Stimulated activated CD8-positive, alpha-beta memory T cell treated with anti-CD3 and anti-CD28 coated beads, Interleukin-7, amount 100 ng/mL, for 48 hours (primary cell): ENCODE results near the gene KNDC1.
"Not testable (repeated sequence)": the region's sequence is repeated elsewhere in the genome, so short reads cannot be mapped to it uniquely, and the experiment has no call there.

Experiments used
- DNase-seq, 2 donors: peaks; one replicate each; pipeline ENCODE4 v3.0.0-alpha.2; 2020; ENCODE audit warnings: low read depth in 1 of 2; ENCODE audit errors: extremely low read depth in 1 of 2

The KNDC1 gene

DNA sequence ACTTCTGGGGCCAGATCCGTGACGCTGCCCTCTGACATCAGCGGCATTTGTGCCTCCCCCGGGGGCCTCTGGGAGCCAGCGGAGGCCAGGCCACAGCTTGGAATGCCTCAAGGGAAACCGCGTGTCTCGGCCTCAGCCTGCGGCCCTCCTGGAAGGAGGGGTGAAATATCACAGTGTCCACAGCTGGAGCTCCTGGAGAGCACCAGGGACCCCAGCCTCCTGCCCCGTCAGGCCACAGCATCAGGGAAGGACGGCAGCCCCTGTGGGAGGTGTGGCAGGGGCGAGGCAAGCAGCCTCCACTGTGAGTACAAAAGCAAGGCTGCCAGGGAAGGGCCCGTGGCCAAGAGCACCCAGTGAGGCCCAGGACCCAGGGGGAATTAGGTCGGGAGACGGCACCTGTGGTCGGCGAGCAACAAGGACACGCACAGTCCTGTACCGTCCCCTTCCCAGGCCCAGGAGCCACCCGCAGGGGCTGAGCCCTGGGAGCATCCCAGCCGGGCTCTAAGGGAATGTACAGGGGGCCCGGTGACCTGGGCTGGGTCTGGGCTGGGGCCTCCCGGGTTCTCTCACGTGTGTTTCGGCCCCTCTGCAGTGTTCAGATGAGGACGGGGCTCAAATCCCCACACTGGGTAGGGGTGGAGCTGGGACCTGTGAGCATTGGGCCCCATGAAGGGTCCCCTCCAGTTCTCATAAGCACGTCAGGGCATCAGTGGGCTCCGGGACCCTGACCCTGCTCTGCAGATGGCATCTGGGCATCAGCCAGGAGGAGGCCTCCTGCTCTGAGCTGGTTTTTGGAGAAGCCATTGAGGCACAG lies 18.7 kb upstream of the KNDC1 start:
- DNase-seq = no peak

DNA sequence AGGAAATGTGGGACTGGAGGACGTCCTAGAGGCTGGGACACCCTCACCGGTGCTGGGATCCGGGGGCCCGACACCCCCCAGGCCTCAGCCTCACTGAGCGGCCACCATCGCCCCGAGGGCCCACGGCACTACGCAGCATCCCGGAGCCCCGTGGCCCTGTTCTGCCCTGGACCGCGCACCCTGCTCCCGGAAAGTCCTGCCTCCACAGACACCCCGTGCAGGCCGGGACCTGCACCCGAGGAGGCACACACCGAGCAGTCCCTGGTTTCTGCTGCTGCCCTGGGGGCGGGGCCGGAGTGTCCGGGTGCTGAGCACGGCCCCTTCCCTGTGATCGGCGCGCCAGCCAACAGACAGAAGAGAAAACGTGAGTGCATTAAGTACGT lies 18.1 kb upstream of the KNDC1 start:
- no peak for DNase-seq

DNA sequence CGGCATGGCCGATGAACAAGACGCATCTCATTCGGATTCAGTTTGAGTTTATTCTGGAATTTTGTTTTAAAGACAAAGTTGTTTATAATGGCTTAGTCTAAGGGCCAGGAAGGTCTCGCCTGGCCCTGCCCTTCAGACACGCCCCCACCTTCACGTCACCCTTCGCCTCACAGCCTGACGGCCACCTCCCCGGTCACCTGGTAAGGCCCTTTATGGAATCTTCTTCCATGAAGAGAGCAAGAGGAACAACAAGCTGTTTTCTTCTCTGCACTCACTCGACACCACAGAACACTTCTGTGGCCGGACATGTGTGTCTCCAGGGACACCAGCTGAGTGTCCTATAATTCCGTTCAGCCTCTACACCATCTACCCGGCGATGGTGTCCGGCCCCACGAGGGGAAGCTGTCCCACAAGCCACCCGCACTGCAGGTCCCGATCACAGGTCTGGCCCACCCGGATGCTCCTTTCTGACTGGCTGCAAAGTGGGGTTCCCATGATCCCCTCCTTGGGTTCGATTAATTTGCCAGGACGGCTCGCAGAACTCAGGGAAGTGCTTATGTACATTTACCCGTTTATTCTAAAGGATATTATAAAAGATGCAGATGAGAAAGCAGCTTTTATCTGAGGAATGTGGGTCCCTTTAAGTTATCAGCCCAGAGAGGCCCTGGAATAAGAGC lies 17.4 kb upstream of the KNDC1 start:
- no peak for DNase-seq

DNA sequence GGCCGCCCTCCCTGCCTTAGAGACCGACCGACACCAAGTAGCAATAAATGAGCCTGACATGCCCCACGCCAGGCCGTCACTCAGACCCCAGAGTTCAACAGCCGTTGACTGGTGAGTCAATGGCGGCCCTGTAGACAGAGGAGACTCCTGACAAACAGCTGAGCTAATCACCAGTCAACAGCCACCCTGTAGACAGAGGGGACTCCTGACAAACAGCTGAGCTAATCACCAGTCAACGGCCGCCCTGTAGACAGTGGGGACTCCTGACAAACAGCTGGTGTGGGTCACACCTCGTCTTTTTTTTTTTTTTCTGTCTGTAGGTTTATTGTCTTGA lies 16.9 kb upstream of the KNDC1 start:
- no peak for DNase-seq

DNA sequence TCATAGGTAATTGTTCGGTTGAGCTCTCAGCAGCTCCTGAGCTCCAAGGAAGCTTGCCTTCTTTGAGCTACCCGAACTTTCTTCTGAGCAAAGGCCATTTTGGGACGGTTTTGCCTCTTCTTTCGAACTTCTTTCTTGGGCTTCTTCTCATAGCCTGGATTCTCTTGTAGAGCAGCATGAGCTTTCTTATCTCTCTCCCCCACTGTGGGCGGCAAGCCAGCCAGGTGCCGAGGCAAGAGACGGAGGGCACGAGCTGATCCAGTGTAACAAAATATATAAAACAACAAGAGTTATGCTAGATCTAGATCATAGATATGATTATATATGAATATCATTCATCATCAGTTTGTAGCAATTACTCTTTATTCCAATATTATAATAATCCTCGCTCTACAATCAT lies 16.5 kb upstream of the KNDC1 start:
- no peak for DNase-seq

DNA sequence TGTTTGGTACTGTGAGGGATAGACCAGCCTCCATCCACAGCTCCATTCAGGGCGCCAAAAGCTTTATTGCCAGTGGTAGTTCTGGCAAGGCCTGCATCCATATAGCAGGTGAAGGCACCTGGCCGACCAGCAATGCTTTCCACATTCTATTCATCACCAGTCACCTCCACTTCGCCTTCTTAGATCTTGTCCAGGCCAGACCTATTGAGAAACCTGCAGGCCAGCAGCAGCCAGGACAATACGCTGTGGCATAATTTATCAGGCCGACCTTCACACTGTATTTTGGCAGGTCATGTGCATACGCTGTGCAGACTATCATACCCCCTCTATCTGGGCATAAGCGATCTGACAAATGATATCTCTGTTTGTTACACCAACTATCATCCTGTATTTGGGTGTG lies 15.2 kb upstream of the KNDC1 start:
- no peak for DNase-seq

DNA sequence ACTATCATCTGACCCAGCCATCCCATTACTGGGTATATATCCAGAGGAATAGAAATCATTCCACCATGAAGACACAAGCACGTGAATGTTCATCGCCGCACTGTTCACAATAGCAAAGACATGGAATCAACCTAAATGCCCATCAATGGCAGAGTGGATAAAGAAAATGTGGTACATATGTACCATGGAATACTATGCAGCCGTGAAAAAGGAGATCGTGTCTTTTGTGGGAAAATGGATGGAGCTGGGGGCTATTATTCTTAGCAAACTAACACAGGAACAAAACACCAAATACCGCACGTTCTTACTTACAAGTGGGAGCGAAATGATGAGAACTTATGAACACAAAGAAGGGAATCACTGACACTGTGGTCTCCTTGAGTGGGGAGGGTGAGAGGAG lies 9.8 kb upstream of the KNDC1 start:
- DNase-seq = no peak

DNA sequence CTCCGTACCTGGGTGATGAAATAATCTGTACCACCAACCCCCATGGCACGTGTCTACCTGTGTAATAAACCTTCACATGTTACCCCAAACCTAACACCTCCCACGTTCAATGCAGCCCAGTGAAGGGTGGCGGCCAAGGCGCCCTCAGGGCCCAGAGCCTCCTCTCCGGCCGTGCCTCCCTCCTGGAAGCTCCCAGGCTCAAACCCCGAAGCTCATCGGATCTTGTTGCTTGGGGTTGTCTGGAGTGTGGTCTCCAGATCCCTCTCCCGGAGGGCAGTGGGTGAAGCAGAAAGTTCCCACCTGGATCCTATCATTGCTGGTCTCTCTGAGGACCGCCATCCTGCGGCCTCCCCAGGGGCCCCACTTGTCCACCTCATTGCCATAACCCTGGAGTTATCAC lies 9.4 kb upstream of the KNDC1 start:
- DNase-seq = no peak

DNA sequence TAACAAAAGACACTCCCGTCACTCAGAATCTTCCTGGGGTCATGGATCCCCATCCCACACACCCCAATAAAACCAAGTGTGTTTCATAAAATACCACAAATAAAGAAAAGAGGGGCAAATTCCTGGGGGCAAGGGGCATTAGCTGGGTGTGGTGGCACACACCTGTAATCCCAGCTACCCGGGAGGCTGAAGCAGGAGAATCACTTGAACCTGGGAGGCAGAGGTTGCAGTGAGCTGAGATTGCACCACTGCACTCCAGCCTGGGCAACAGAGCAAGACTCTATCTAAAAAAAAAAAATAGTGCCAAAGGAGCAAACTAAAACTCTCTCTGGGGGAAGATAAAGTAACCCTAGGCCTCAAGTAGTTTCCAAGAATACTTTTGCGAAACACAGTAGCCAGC lies 8.9 kb upstream of the KNDC1 start:
- DNase-seq = not testable (repeated sequence)

DNA sequence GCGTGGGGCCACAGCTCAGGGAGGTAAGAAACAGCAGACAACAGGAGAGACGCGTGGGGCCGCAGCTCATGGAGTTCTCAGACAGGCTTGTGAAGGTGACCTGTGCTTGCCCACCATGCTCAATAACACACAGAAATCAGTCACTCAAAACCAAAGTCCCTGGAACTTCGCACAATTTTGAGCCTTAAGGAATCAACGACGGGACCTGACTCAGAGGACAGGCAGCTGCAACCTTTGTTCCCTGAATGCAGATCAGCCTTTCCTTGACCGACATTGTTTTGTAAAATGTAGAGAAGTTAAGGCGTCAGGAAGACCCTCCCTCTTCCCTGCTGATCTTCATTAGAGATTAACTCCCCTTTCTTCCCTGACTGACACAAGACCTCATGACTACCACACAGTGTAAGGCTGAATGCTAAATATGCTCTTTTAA lies 8.5 kb upstream of the KNDC1 start:
- DNase-seq = no peak

DNA sequence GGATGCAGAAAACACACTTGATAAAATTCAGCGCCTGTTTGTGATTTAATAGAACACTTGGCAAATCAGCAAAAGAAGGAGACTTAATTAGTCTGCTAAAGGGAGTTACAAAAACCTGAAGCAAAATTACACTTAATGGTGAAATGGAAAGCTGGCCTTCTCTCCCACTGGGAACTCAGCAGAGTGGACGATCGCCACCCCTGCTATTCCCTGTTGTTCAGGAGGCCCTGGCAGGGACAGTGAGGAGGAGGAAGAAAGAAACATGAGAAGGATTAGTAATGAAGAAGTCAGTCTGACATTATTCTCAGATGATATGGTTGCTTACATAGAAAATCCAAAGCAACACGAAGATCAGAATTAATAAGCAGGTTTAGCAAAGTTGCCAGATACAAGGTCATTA lies 5.6 kb upstream of the KNDC1 start:
- DNase-seq = no peak

DNA sequence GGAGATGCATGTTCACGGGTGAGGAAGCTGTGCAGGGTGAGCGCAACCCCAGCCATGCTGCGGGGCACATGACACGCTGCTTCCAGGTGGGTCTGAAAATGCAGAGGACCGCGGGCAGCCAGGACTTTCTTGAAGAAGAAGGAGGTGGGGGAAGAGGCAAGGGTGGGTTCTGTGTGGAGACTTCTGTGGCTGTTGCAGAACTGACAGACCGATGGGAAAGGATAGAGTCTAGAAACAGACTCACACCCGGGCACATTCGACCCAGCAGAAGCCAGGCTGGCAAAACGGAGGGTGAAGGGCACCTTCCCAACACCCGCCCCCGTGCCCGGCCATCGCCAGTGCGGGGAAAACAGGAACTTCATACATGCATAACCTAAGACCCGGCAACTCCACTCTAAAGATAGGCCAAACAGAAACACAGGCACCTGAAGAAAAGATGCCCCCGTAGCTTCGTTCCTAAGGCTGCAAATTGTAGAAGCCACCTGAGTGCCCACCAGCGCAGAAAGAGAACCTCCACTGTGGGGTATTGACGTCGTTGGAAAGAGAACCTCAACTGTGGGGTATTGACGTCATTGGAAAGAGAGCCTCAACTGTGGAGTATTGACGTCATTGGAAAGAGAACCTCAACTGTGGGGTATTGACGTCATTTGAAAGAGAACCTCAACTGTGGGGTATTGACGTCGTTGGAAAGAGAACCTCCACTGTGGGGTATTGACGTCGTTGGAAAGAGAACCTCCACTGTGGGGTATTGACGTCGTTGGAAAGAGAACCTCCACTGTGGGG lies 4.8 kb upstream of the KNDC1 start:
- no peak for DNase-seq

DNA sequence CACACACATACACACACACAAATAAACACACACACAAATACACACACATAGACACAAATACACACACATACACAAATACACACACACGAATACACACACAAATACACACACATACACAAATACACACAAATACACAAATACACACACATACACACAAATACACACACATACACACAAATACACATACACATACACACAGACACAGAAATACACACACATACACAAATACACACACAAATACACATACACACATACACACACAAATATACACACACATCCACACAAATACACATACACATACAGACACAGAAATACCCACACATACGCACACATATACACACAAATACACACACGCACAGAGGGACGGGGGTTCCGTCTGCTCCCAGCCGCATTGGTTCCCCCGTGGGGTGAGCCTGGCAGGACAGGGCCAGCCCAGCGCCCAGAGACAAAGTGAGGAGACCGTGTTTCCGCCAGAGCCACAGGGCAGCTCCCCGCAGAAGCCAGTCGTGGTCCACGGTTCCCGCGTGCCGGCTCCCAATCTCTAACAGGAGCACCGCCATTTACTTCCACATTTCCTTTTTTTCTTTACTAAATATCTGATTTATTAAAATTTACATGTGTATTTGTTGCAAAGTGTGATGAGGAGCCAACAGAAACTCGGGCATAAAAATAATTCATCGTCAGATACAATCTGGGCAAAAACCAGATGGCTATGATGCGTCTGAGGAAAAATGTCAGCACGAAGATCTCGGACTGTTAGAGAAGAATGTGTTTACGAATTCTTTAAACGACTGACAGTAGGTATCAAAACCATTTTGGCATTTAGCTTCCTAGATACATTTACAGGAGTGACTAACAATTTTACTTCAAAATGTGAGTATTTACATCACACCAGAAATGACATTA lies 3.1 kb upstream of the KNDC1 start:
- no peak for DNase-seq

DNA sequence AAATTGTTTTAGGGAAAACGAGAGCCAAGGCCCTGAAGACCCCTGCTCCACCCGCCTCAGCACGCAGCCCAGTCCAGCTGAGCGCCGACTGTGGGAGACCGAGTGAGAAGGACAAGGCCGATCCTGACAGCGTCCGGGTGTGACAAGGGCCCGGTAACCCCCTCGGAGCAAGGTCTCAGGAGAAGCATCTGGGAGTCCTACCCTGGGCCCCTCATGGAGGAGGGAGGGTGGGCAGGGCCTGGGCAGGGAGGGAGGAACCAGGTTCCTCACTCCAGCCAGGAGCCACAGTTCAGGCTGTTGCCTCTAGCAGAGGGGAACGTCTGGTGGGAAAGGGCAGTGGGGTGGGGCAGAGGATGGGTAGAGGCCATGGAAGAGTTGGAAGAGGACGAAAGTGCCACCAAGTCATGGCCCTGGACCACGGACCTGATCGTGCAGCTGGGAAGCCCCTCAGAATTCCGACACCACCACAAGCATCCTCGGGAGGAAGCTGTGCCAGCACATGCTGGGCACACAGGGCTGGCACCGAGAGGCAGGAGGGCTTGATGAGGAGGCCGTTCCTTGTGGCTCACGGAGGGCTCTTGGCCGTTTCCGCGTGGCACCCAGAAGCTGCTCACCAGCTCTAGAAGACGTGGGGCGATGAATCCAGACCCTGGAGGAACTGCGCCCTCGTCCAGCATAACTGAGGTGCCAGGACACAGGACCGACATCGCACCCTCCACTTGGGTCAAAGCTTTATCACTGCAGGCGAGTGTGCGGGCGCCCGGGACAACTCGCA lies 2.2 kb upstream of the KNDC1 start:
- DNase-seq = no peak

DNA sequence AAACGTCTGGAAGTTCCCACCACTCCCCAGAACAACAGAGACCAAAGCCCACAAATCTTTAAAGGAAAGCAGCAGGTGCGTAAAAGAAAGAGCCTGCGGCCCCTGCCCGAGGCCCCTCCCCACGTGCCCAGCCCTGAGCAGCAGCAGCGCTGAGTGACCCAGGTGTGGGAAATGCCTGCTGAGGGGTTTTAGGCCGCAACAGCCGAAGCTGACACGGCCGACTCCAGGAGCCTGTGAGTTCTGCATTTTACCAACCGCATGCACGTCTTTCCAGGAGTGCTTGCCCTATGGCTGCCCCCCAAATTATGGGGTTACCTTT lies 1.6 kb upstream of the KNDC1 start:
- no peak for DNase-seq

DNA sequence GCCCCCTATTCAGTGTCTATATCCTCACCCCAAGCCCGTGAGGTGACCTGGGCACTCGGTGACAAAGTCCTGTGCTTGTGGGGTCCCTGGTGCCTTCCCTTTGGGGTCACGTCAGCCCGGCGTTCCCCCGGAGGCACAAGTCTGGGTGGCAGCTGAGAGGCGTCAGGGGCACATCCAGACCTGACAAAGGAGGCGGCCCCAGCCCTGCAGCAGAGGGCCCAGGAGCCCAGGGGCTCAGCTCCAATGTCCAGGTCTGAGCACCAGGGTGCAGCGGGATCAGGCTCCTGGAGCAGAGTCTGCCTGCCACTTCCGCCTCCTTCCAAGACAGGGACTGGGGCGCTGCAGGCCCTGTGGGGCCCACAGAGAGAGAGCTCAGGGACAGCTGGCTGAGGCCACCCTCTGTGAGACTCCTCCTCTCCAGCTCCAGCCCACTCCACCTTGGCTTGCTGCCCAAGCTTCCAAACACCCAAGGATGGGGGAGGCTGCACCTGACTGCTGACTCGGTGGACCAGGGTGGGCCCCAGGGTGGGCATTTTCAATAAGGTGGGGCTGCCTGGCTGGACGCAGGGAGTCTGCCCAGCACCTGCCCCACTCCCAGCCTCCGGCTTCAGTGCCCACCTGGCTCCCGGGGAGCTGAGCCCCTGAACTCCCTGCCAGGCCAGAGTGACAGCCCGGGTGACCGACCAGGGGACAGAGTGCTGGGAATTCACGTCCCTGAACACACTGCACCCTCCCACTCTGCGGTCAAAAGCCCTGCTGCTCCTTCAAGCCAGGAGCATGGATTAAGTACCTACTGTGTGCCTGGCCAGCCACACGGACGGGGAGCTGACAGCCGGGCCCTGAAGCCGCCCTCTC lies 1.0 kb upstream of the KNDC1 start:
- DNase-seq = no peak

DNA sequence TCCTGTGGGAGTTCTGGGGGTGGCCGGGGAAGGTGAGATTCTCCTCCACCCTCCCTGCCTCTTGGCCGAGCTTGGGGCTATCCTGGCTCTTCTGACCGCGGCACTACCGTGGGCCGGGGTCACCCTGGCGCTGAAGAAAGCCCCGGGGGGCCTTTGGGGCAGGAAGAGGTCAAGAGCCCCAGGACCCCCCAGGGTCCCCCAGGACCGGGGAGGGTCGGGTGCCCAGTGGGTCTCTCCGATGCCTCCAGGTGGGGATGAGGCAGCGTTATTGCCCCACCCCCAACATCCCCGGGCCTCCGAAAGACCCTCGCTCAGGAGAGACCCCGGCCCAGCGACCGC lies 439 bp upstream of the KNDC1 start:
- DNase-seq = no peak

DNA sequence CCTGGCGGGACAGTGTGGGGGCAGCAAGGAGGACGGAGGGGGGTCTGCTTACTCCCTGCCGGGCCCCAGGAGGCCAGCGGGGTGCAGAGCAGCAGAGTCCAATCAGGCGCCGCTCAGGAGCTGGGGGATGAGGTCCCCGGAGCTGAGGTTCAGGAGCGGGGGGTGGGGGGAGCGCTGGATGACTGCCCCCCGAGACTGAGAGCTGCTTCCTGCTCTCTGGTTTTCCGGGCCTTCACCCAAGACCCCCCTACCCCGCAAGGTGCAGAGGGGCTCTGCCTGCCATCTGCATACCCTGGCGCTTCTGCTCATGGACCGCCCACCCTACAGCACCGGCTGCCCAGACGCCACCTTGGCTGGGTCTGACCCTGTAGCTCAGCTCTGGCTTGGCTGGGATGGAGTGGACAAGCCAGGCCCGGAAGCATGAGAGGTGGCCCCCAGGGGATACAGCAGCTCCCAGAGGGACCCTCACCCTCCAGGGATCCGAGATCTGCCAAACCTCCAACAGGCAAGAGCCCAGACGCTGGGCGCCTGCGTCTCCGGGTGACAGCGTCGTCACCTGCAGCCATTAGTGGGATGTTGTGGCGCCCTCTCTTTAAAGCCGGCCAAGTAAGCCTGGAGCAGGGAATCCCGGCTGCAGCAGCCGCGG lies 930 bp downstream of the KNDC1 start:
- DNase-seq = no peak

DNA sequence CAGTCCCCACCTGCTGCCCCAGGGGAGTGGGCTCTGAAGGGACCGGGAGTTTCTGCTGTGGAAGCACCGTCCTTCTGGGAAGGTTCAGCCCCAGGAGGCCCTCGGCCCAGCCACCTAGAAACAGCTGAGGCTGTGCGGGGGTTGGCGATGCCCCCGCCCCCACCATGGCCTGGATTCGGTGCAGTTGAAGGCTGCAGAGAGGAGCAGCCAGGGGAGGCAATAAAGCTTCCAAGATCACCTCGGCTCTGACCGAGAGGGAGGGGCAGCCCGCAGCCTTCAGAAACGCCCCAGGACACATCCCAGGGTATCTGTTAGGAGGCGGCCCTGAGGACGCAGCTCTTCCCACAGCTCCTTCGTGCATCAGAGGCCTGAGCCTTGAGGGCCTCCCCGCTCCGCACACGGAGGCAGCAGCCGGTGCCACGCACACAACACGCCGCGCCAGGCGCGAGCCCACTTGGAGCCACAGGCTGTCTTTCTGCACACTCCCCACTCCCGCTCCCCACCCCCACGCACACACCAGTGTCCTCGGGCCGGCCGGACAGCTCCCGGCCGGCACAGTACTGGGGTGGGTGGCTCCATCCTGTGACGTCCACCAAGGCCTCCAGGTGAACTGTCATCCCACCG lies 1.6 kb downstream of the KNDC1 start:
- no peak for DNase-seq
